Tibial nerve (tissue), 3 donors: ENCODE measurements around the gene NOTCH1.

Experiments
- POLR2A ChIP-seq, 2 donors: fragments of 450-650 bp; IDR thresholded peaks; one replicate each; pipeline ENCODE4 v1.6.1; 2017; ENCODE audit warnings: antibody characterized with exemption in 2 of 2, mild to moderate bottlenecking in 2 of 2, moderate library complexity in 2 of 2
- TF ChIP-seq, protein P1 (sequence below), 5 experiments: fragments of 200-600 bp in 3 of 5; fragments of 450-650 bp in 2 of 5; sonication (generic) in 3 of 5; IDR thresholded peaks; one replicate each; pipeline ENCODE4 v1.5.1; 2016 to 2019; ENCODE audit warnings: antibody characterized with exemption in 5 of 5, mild to moderate bottlenecking in 3 of 5, moderate library complexity in 2 of 5

DNA sequence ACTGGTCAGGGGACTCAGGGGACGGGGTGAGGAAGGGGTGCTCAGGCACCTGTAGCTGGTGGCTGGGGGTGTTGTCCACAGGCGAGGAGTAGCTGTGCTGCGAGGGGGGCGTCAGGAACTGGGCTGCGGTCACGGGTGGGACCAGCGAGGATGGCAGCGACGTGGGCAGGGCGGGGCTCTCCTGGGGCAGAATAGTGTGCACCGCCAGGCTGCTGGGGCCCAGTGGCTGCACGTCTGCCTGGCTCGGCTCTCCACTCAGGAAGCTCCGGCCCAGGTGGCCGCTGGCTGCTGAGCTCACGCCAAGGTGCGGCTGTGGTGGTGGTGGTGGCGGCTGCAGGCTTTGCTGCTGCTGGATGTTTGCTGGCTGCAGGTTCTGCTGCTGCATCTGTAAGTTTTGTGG lies 49.7 kb downstream of the NOTCH1 start:
- TF ChIP-seq, protein P1, sequence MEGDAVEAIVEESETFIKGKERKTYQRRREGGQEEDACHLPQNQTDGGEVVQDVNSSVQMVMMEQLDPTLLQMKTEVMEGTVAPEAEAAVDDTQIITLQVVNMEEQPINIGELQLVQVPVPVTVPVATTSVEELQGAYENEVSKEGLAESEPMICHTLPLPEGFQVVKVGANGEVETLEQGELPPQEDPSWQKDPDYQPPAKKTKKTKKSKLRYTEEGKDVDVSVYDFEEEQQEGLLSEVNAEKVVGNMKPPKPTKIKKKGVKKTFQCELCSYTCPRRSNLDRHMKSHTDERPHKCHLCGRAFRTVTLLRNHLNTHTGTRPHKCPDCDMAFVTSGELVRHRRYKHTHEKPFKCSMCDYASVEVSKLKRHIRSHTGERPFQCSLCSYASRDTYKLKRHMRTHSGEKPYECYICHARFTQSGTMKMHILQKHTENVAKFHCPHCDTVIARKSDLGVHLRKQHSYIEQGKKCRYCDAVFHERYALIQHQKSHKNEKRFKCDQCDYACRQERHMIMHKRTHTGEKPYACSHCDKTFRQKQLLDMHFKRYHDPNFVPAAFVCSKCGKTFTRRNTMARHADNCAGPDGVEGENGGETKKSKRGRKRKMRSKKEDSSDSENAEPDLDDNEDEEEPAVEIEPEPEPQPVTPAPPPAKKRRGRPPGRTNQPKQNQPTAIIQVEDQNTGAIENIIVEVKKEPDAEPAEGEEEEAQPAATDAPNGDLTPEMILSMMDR (IDR thresholded peaks at IDR 0.05): no peak
- no peak for TF ChIP-seq POLR2A (IDR thresholded peaks at IDR 0.05)
